ENCODE data around the gene STXBP1. TPM values are rescaled to one million over a fixed set of nuclear protein-coding genes. Genes with fewer than 3 reads are reported as not detected.

STXBP1 gene
- total and polyA plus RNA-seq, 2 donors (not counting 3 experiments of a cell fraction or from before 2014, with no cell fraction given): 18.8 to 51.3 TPM

- H3K36me3 ChIP-seq (ENCODE audit: control insufficient read depth in 2 of 2, extremely low read depth in 1 of 2, insufficient read depth in 2 of 2, low read length in 2 of 2): peaks cover 0 to 12% of the 10 kb centered on the region in 2 experiments
- no peaks in the 10 kb centered on the region for H3K9me3 ChIP-seq (replicated peaks; ENCODE audit: control insufficient read depth, insufficient read depth, low read length)
- DNase-seq (ENCODE audit: low read depth, low spot score) (no peak), FAIRE-seq (no peak)
- ChIA-PET POLR2A (no interaction called here), CTCF (interaction anchor here (1.4 to 1.9 kb wide), 2 partner anchors 15 to 140 kb away, joined by 3 to 6 read pairs; partner anchors contain the start of genes PTRH1 and TTC16)
- BruUV-seq (replicated peaks): no TSS peak
- no peak overlapping the region for H3K4me3 ChIP-seq (replicated peaks in 1 of 3; ENCODE audit: insufficient read depth in 1 of 3, low read depth in 1 of 3, low read length in 3 of 3)
- H4K20me1 ChIP-seq (replicated peaks; ENCODE audit: control insufficient read depth, extremely low read depth, insufficient read depth, low read length): no peaks in the 10 kb centered on the region
- no peaks in the 10 kb centered on the region for H3K9me1 ChIP-seq (replicated peaks; ENCODE audit: control insufficient read depth, extremely low read depth, insufficient read depth, low read length)
- H3K79me2 ChIP-seq (ENCODE audit: control insufficient read depth, insufficient read depth, low read length): peaks cover 2% of the 10 kb centered on the region
- intact Hi-C loops (cut with micrococcal nuclease): no loop called here
- no peak for TF ChIP-seq JUN (IDR thresholded peaks at IDR 0.05; ENCODE audit: borderline replicate concordance, insufficient read depth, insufficient read length, low read depth)
- no peak for TF ChIP-seq CTCF (IDR thresholded peaks at IDR 0.05; ENCODE audit: extremely low read depth in 1 of 2, insufficient read depth in 1 of 2, low read depth in 1 of 2, low read length in 2 of 2)
- TF ChIP-seq MAX (IDR thresholded peaks at IDR 0.05; ENCODE audit: insufficient read depth, insufficient read length): no peak
- no peak for TF ChIP-seq GATA2 (IDR thresholded peaks at IDR 0.05; ENCODE audit: insufficient read depth, insufficient read length, low read depth, low read length)
- no peak for TF ChIP-seq FOS (IDR thresholded peaks at IDR 0.05; ENCODE audit: borderline replicate concordance, insufficient read depth, low read length)
- no peak overlapping the region for H2AFZ ChIP-seq (ENCODE audit: low read depth, low read length)
- no peak overlapping the region for H3K27ac ChIP-seq (ENCODE audit: insufficient read depth, low read depth, low read length)
- no peaks in the 10 kb centered on the region for H3K27me3 ChIP-seq (ENCODE audit: control insufficient read depth in 2 of 2, insufficient read depth in 2 of 2, low read length in 2 of 2)
- dilution Hi-C loops (cut with MboI; ENCODE audit: extremely low pct_ligation_motif_present, low sequenced_read_pairs): no loop called here
- H3K4me1 ChIP-seq (ENCODE audit: control insufficient read depth, extremely low read depth, insufficient read depth, low read length): peaks cover 6% of the 10 kb centered on the region
- no peak overlapping the region for H3K4me2 ChIP-seq (ENCODE audit: insufficient read depth, low read length)
- H3K9ac ChIP-seq (replicated peaks; ENCODE audit: extremely low read depth, insufficient read depth, low read length): no peak overlapping the region
These were observed 118.2 kb downstream of the STXBP1 start for GRCh38 chr9:127730262-127730661.

All from endothelial cell of umbilical vein (primary cell).